Right lobe of liver (tissue), 4 donors: Measurements from ENCODE around the gene FOXD1.

Experiments used
- POLR2A ChIP-seq: fragments of 450-650 bp; IDR thresholded peaks from one replicate; pipeline ENCODE4 v1.6.1; 2017; ENCODE audit warnings: antibody characterized with exemption, mild to moderate bottlenecking
- TF ChIP-seq, protein P1 (sequence below), 4 donors: fragments of 200-600 bp in 3 of 4; fragments of 450-650 bp in 1 of 4; IDR thresholded peaks; one replicate each; pipeline versions ENCODE4 v1.5.1 to v1.8.0; 2016 to 2022; ENCODE audit warnings: antibody characterized with exemption in 4 of 4, mild to moderate bottlenecking in 2 of 4
- donor health status: DM: no; HTN: no; CAD: no.
- donor health status: DM: no; HTN: no; CAD: no.
- donor health status: DM: no; HTN: yes; CAD: no.

DNA sequence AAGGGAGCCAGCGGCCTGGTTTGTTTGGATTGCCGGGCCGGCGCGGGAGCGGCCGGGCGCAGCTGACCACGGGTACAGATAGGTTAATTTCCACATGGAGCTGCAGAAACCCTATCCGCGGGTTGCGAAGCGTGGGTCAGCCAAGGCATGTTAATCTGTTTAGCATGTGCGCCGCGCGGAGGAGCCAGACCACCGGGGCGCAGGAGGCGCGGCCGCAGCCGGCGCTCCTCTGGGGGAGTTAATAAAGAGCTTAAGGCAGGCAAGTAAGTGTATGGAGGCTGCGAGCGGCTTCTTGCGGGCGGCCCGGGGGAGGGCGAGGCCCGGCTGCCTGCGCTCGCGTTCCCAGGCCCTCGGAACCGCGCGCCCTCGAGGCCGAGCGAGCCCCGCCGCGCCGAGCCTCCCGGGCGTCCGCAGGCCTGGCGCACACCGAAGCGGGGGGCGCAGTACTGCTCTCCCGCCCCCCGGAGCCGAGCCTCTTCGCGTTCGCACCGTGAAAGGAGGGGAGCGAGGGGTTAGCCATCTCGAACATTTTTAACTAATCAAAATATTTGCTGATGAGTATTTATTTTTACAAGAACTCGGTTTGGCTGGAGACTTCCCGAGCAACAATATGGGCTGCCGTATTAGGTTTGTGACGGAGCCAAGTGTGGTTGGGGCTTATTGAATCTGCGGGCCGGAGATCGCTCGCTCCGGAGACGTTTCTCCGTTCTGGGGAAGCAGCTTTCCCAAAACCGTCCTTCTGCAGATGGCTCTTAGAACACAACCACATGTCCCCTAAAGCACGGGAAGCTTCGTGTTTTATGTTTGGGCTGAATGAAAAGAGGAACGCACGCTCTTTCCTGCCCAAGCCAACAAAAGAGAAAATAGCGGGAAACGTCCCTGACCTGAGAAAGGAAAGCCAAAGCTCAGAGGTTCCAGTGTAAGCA, 28.8 kb downstream of the FOXD1 start:
- TF ChIP-seq, protein P1, sequence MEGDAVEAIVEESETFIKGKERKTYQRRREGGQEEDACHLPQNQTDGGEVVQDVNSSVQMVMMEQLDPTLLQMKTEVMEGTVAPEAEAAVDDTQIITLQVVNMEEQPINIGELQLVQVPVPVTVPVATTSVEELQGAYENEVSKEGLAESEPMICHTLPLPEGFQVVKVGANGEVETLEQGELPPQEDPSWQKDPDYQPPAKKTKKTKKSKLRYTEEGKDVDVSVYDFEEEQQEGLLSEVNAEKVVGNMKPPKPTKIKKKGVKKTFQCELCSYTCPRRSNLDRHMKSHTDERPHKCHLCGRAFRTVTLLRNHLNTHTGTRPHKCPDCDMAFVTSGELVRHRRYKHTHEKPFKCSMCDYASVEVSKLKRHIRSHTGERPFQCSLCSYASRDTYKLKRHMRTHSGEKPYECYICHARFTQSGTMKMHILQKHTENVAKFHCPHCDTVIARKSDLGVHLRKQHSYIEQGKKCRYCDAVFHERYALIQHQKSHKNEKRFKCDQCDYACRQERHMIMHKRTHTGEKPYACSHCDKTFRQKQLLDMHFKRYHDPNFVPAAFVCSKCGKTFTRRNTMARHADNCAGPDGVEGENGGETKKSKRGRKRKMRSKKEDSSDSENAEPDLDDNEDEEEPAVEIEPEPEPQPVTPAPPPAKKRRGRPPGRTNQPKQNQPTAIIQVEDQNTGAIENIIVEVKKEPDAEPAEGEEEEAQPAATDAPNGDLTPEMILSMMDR (IDR thresholded peaks at IDR 0.05) = no peak
- no peak for TF ChIP-seq POLR2A
